ENCODE data around the gene OR52K2.

DNA sequence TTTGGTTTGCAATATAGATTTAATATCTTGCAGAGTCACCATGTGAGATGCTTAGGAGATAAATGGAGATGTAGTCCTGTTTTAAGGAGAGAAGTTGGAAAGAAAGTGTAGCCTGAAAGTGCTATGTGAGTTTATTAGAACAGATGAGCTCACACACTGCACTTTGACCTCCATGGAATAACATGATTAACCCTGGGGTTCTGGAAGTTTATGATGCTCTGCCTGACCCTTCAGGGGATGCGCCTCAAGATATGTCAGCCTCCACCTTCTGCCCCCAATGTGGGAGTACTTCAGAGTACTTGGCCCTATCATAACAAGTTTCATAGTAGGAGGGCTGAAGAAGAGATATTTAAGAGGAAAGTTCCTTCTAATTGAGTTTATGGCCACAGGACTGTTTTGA is 32.3 kb upstream of the OR52K2 start:
- TF ChIP-seq, protein P1, sequence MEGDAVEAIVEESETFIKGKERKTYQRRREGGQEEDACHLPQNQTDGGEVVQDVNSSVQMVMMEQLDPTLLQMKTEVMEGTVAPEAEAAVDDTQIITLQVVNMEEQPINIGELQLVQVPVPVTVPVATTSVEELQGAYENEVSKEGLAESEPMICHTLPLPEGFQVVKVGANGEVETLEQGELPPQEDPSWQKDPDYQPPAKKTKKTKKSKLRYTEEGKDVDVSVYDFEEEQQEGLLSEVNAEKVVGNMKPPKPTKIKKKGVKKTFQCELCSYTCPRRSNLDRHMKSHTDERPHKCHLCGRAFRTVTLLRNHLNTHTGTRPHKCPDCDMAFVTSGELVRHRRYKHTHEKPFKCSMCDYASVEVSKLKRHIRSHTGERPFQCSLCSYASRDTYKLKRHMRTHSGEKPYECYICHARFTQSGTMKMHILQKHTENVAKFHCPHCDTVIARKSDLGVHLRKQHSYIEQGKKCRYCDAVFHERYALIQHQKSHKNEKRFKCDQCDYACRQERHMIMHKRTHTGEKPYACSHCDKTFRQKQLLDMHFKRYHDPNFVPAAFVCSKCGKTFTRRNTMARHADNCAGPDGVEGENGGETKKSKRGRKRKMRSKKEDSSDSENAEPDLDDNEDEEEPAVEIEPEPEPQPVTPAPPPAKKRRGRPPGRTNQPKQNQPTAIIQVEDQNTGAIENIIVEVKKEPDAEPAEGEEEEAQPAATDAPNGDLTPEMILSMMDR (conservative IDR thresholded peaks at IDR 0.05 in 1 of 2, IDR thresholded peaks at IDR 0.05 in 1 of 2; ENCODE audit: low read depth in 1 of 2, low read length in 2 of 2) = no peak
- no peak for TF ChIP-seq EZH2 (IDR thresholded peaks at IDR 0.05; ENCODE audit: low read length, missing control alignments)

Data from fibroblast of lung (primary cell).